ENCODE data around the gene MED7. TPM values are rescaled to one million over a fixed set of nuclear protein-coding genes. Genes with fewer than 3 reads are reported as not detected.

Gene MED7
- total and polyA plus RNA-seq, 10 of the 15 experiments (the other 5 are each of a cell fraction or from before 2014, with no cell fraction given): 9.3 to 47.7 (median 22.7) TPM

DNA sequence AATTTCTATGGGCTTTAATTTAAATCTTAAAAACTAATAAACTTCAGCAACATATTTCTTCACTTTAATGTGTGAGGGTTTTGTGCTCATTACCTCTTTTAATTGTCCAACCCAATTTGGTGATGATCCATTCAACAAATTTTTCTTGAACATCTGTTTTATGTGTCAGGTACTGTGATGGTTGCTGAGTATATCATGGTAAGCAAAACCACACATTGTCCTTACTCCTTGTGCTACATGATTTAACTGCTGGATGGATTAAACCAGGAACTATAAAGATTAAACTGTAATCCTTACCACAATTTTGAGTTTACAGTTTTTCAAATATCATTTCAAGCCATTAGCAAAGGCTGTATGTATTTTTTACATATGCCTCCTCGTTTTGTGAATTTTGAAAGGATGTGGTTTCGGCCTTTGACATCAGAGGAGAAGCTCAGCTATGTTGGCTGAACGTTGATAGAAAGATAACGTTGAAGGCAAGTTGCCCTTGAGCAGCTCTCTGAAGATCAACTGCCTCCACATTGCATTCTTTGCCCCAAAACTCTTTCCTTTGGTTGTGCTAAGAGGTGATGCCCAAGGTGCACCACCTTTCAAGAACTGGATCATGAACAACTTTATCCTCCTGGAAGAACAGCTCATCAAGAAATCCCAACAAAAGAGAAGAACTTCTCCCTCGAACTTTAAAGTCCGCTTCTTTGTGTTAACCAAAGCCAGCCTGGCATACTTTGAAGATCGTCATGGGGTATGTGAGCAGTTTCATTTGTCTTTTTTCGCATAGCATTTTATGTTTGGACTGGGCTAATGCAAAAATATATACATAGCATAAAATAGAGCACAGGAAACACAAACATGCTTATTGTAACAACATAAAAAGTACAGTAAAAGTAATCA lies 38.0 kb upstream of the MED7 start, which contains the start of gene ITK:
Gene ITK (plus strand): TSS at position 467 of the 891 bp plus-strand sequence. CDS start 138 bp downstream, at position 605.
- WGBS (ENCODE audit: insufficient coverage, insufficient replicate concordance, low lambda C conversion rate, missing lambda C conversion rate): 57% methylated on average over 8 of the region's 8 CpGs
- RAD21 ChIA-PET (ENCODE audit: unreplicated experiment): no interaction called here
- Histone ChIP-seq H3K9ac (ENCODE audit: control insufficient read depth, insufficient read depth, low read length) (no peak within 1 kb of the TSS), H3K27ac (ENCODE audit: control insufficient read depth, insufficient read depth) (no peak within 1 kb of the TSS), H3K79me2 (ENCODE audit: control insufficient read depth, insufficient read depth, low read length) (no peaks in the 10 kb centered on the region), H3K36me3 (ENCODE audit: control insufficient read depth in 2 of 2, insufficient read depth in 2 of 2, low read length in 1 of 2) (no peaks in the 10 kb centered on the region), H3K4me1 (ENCODE audit: control insufficient read depth, insufficient read depth, low read length) (no peaks in the 10 kb centered on the region), H4K20me1 (ENCODE audit: control insufficient read depth, insufficient read depth) (no peaks in the 10 kb centered on the region), H3K4me3 (no peak within 1 kb of the TSS), H3K9me3 (replicated peaks; ENCODE audit: control insufficient read depth, insufficient read depth, low read length) (no peaks in the 10 kb centered on the region), H3K27me3 (replicated peaks in 1 of 2; ENCODE audit: control insufficient read depth in 2 of 2, insufficient read depth in 2 of 2, low read length in 1 of 2) (no peaks in the 10 kb centered on the region), H3K4me2 (ENCODE audit: control insufficient read depth, insufficient read depth) (no peak within 1 kb of the TSS), H2AFZ (ENCODE audit: control insufficient read depth, low read depth, low read length) (no peak within 1 kb of the TSS)
- TF ChIP-seq RCOR1 (conservative IDR thresholded peaks at IDR 0.05; ENCODE audit: low read depth, low read length) (no peak), BCLAF1 (IDR thresholded peaks at IDR 0.05) (no peak), ZNF592 (IDR thresholded peaks at IDR 0.05) (no peak)
- CTCF ChIA-PET: interaction anchor here (1.3 kb wide), 1 partner anchor 31 kb away, joined by 5 read pairs; no protein-coding TSS in a partner anchor
- intact Hi-C loops (cut with micrococcal nuclease; ENCODE audit: unreplicated experiment) (no loop called here), in situ Hi-C loops (cut with MboI) (no loop called here)
- SMC1A ChIA-PET (ENCODE audit: uncharacterized antibody, unreplicated experiment): interaction anchor here (1.2 to 1.8 kb wide), 6 partner anchors 9 to 73 kb away, joined by 3 to 5 read pairs (median 3); no protein-coding TSS in a partner anchor
- no TSS peak for BruUV-seq (replicated peaks)
- FAIRE-seq: no peak
- POLR2A ChIA-PET: no interaction called here
- DNase-seq (ENCODE audit: low read depth, low spot score): no peak
- ATAC-seq: no peak

Data from GM12878 (cell line).